ENCODE data around the gene KBTBD12. TPM values are rescaled to one million over a fixed set of nuclear protein-coding genes. Genes with fewer than 3 reads are reported as not detected.

Gene KBTBD12
- total and polyA plus RNA-seq, 4 donors: 0.02 to 0.89 (median 0.08) TPM; not detected in 1

DNA sequence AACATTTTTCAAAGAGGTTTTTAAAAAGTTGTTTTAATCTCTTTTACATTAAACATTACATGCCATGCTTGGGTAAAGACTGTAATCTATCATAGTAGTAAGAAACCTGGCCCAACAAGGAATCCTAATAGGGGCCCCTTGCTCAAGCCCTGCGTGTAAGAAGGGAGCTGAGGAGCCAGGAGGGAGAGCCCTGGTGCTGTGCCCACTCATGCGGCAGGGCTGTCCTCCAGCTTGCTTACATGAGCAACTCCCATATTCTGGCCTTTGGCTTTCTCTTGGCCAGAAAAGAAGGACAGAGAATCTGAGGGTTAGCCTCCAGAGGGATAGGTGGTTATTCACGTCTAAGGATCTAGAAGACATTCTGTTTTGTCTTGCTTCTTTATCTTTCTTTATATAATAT lies 49.8 kb downstream of the KBTBD12 start (continued):
- TF ChIP-seq, protein P1, sequence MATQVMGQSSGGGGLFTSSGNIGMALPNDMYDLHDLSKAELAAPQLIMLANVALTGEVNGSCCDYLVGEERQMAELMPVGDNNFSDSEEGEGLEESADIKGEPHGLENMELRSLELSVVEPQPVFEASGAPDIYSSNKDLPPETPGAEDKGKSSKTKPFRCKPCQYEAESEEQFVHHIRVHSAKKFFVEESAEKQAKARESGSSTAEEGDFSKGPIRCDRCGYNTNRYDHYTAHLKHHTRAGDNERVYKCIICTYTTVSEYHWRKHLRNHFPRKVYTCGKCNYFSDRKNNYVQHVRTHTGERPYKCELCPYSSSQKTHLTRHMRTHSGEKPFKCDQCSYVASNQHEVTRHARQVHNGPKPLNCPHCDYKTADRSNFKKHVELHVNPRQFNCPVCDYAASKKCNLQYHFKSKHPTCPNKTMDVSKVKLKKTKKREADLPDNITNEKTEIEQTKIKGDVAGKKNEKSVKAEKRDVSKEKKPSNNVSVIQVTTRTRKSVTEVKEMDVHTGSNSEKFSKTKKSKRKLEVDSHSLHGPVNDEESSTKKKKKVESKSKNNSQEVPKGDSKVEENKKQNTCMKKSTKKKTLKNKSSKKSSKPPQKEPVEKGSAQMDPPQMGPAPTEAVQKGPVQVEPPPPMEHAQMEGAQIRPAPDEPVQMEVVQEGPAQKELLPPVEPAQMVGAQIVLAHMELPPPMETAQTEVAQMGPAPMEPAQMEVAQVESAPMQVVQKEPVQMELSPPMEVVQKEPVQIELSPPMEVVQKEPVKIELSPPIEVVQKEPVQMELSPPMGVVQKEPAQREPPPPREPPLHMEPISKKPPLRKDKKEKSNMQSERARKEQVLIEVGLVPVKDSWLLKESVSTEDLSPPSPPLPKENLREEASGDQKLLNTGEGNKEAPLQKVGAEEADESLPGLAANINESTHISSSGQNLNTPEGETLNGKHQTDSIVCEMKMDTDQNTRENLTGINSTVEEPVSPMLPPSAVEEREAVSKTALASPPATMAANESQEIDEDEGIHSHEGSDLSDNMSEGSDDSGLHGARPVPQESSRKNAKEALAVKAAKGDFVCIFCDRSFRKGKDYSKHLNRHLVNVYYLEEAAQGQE (IDR thresholded peaks at IDR 0.05): no peak
- TF ChIP-seq SP1 (IDR thresholded peaks at IDR 0.05) (no peak), RXRA (IDR thresholded peaks at IDR 0.05) (no peak), GABPA (IDR thresholded peaks at IDR 0.05 in 1 of 2, conservative IDR thresholded peaks at IDR 0.05 in 1 of 2) (no peak), JUND (IDR thresholded peaks at IDR 0.05) (no peak), YY1 (IDR thresholded peaks at IDR 0.05) (no peak), MAX (IDR thresholded peaks at IDR 0.05) (no peak), RAD21 (IDR thresholded peaks at IDR 0.05) (no peak)
- TF ChIP-seq, protein P2, sequence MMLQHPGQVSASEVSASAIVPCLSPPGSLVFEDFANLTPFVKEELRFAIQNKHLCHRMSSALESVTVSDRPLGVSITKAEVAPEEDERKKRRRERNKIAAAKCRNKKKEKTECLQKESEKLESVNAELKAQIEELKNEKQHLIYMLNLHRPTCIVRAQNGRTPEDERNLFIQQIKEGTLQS (IDR thresholded peaks at IDR 0.05): no peak

- 94% methylated on average over 1 of the region's 1 CpG for WGBS
- Histone ChIP-seq H3K4me1 (ENCODE audit: control insufficient read depth in 4 of 4, insufficient read depth in 4 of 4, low read length in 3 of 4) (no peaks in the 10 kb centered on the region), H3K4me3 (ENCODE audit: low read depth in 1 of 3, low read length in 3 of 3) (no peak overlapping the region), H3K9me3 (ENCODE audit: control insufficient read depth in 4 of 4, low read length in 3 of 4) (no peaks in the 10 kb centered on the region), H3K27me3 (ENCODE audit: control insufficient read depth in 4 of 4, insufficient read depth in 4 of 4, low read length in 3 of 4) (no peaks in the 10 kb centered on the region), H3K9ac (ENCODE audit: low read depth in 1 of 2, low read length in 2 of 2) (no peak overlapping the region), H3K27ac (ENCODE audit: low read depth in 1 of 2, low read length in 2 of 2) (no peak overlapping the region), H3K36me3 (ENCODE audit: control insufficient read depth in 4 of 4, insufficient read depth in 3 of 4, low read depth in 1 of 4, low read length in 3 of 4) (no peaks in the 10 kb centered on the region)
- TF ChIP-seq TAF1 (conservative IDR thresholded peaks at IDR 0.05) (no peak), MAX (IDR thresholded peaks at IDR 0.05) (no peak), FOXA1 (IDR thresholded peaks at IDR 0.05) (no peak), GABPA (IDR thresholded peaks at IDR 0.05 in 1 of 2, conservative IDR thresholded peaks at IDR 0.05 in 1 of 2) (no peak), RXRA (IDR thresholded peaks at IDR 0.05) (no peak), FOXA2 (IDR thresholded peaks at IDR 0.05) (no peak), SP1 (IDR thresholded peaks at IDR 0.05) (no peak), RAD21 (IDR thresholded peaks at IDR 0.05) (no peak), EGR1 (IDR thresholded peaks at IDR 0.05; ENCODE audit: low read depth in 2 of 2) (no peak), HNF4A (conservative IDR thresholded peaks at IDR 0.05) (no peak), YY1 (IDR thresholded peaks at IDR 0.05) (no peak), HNF4G (IDR thresholded peaks at IDR 0.05) (no peak), NR2F2 (IDR thresholded peaks at IDR 0.05) (no peak), CTCF (IDR thresholded peaks at IDR 0.05; ENCODE audit: low read depth, low read length, missing input control) (no peak)
- TF ChIP-seq, protein P1 (IDR thresholded peaks at IDR 0.05): no peak
- no peak for DNase-seq (ENCODE audit: low spot score)
Measured at GRCh38 chr3:127967316-127967715, 52.3 kb downstream of the KBTBD12 start.

All from liver (tissue), 9 donors.